ENCODE data around the gene FAM117A.

The FAM117A gene

DNA sequence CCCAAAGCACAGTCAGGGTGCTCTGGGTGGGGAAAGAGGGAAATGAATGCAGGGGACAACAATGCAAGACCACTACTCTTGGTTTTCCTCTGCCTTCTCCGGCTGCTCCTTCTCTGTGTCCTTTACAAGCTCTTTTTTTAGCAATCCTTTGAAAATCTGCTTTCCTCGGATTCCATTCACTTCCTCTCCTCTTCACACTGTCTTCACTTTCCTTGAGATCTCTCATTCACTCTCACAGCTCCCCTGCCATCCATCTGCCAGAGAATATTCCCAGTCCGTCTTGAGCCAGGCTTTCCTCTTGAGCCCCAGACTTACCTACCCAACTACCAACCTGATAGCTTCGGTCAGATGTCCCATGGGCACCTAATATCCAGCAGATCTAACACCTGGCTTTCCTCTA is 75.1 kb downstream of the FAM117A start:
- FAIRE-seq (no peak), DNase-seq (ENCODE audit: insufficient read length, low spot score) (no peak)
- TF ChIP-seq CTCF (IDR thresholded peaks at IDR 0.05; ENCODE audit: insufficient read depth, missing control alignments): no peak

DNA sequence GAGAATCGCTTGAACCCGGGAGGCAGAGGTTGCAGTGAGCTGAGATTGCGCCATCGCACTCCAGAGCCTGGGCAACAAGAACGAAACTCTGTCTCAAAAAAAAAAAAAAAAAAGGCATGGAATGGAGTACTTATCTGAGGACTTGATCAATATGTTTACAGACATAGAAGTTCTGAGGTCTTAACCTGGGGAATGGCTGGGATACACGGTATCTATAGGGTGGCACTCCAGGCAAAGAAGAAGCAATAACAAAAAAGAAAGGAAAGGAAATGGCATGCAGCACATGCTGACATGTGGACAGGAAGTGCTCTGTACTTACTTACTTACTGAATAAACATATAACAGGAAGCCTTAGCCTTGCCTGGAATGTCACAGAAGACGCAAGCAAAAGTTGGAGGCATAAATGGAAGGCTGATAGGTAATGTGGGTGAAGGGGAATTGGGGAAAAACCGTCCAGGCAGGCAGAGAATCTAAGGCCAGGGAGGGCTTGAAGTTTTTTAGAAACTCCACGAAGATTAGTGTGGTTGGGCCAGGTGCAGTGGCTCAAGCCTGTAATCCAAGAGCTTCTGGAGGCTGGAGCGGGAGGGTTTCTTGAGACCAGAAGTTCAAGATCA is 75.9 kb downstream of the FAM117A start:
- DNase-seq (ENCODE audit: insufficient read length, low spot score): no peak
- no peak for FAIRE-seq
- no peak for TF ChIP-seq CTCF (IDR thresholded peaks at IDR 0.05; ENCODE audit: insufficient read depth, missing control alignments)

- DNase-seq (ENCODE audit: insufficient read length, low spot score): no peak
- no peak for FAIRE-seq
- TF ChIP-seq CTCF (IDR thresholded peaks at IDR 0.05; ENCODE audit: insufficient read depth, missing control alignments): no peak
Measured at GRCh38 chr17:49681106-49681979, 82.6 kb downstream of the FAM117A start.

GRCh38 chr17:49680314-49680713 is 83.6 kb downstream of the FAM117A start:
- TF ChIP-seq CTCF (IDR thresholded peaks at IDR 0.05; ENCODE audit: insufficient read depth, missing control alignments): no peak
- DNase-seq (ENCODE audit: insufficient read length, low spot score) (no peak), FAIRE-seq (no peak)

DNA sequence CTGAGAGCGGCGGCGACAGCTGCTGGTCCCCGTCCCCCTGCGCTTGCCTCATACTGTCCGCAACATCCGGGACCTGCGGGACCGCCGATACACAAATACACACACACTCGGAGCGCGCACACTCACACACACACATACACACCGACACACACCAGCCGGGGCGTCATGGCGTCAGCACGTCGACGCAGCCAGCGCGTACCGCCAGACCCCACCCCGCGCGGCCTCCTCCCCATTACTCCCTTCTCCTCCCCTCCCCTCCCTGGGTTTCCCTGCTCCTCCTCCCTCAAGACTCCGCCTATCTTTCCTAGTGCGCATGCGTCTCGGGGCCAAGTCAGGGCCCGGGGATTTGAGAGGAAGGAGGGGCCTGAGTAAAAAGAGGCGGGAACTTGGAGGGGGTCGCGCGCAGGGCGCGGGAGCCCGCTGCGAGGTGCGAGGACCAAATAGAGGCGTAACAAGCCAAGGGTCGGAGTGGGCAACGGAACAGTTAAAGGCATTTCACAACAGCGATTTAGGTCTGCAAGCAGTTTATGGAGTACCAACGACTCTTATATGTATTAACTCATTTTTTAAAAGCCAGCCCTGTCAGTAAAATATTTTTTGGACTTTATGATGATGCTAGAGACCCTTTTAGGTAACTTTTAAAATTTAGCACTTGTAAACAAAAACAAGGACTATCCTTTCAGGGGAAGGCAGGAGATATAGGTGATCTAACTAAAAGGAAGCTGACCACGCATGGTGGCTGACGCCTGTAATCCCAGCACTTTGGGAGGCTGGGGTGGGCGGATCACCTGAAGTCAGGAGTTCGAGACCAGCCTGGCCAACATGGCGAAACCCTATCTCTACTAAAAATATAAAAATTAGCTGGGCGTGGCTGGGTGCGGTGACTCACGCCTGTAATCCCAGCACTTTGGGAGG is 85.7 kb downstream of the FAM117A start, which contains the start of gene SPOP:
SPOP (minus strand) TSS at position 165 of the 915 bp plus-strand sequence. CDS start 55,287 bp downstream, outside the sequence.
- no peak for FAIRE-seq
- no peak for TF ChIP-seq CTCF (IDR thresholded peaks at IDR 0.05; ENCODE audit: insufficient read depth, missing control alignments)
- peak; percentile 89 for DNase-seq (ENCODE audit: insufficient read length, low spot score)

GRCh38 chr17:49677134-49677932 is 86.6 kb downstream of the FAM117A start:
- no peak for TF ChIP-seq CTCF (IDR thresholded peaks at IDR 0.05; ENCODE audit: insufficient read depth, missing control alignments)
- FAIRE-seq (no peak), DNase-seq (ENCODE audit: insufficient read length, low spot score) (peak; percentile 71)
